Lower leg skin (tissue), 4 donors: ENCODE measurements around the gene ATP6V0A1. TPM values are rescaled to one million over a fixed set of nuclear protein-coding genes. Genes with fewer than 3 reads are reported as not detected.

Experiments used
- DNase-seq, 2 donors: peaks; one replicate each; pipeline ENCODE4 v3.0.0-alpha.2; 2019; ENCODE audit warnings: low spot score in 2 of 2
- H3K4me3 ChIP-seq: fragments of 200-600 bp; sonication (generic); 2 replicates; pipeline ENCODE4 v1.5.1; 2017; ENCODE audit warnings: mild to moderate bottlenecking, low read depth; ENCODE audit not compliant: poor library complexity, severe bottlenecking
- POLR2A ChIP-seq, 2 donors: fragments of 450-650 bp; IDR thresholded peaks; one replicate each; pipeline ENCODE4 v1.6.1; 2016 to 2017; ENCODE audit warnings: antibody characterized with exemption in 2 of 2, mild to moderate bottlenecking in 1 of 2, moderate library complexity in 1 of 2
- WGBS, 2 donors: methylation state at CpG; one replicate each; pipeline ENCODE4 v1.1.5; 2018; 5-methylcytosine and 5-hydroxymethylcytosine counted together
- intact Hi-C: fragments of 100-400 bp; cut with DNase I; formaldehyde crosslinking; loops from one replicate; pipeline ENCODE4 v1.15.0; 2023; ENCODE audit warnings: low total_unique reads
- total RNA-seq, 4 donors: library from RNA; depleted of rRNA; stranded (reverse); fragments of >200 nt; gene quantifications; one replicate each; pipeline ENCODE4 v1.1.0, GENCODE V29; 2016
- TF ChIP-seq, protein P1 (sequence below), 3 donors: fragments of 450-650 bp; IDR thresholded peaks; one replicate each; pipeline ENCODE4 v1.5.1; 2016; ENCODE audit warnings: antibody characterized with exemption in 3 of 3, mild to moderate bottlenecking in 3 of 3, moderate library complexity in 2 of 3

Gene ATP6V0A1
- total RNA-seq, 4 donors from 2014 or later: 87.6 to 95.3 (median 91.3) TPM

GRCh38 chr17:42521666-42522262, 63.1 kb downstream of the ATP6V0A1 start:
- intact Hi-C loops: no loop called here
- H3K4me3 ChIP-seq: no peak overlapping the region
- no peak for DNase-seq
- no peak for TF ChIP-seq POLR2A (IDR thresholded peaks at IDR 0.05)
- TF ChIP-seq, protein P1, sequence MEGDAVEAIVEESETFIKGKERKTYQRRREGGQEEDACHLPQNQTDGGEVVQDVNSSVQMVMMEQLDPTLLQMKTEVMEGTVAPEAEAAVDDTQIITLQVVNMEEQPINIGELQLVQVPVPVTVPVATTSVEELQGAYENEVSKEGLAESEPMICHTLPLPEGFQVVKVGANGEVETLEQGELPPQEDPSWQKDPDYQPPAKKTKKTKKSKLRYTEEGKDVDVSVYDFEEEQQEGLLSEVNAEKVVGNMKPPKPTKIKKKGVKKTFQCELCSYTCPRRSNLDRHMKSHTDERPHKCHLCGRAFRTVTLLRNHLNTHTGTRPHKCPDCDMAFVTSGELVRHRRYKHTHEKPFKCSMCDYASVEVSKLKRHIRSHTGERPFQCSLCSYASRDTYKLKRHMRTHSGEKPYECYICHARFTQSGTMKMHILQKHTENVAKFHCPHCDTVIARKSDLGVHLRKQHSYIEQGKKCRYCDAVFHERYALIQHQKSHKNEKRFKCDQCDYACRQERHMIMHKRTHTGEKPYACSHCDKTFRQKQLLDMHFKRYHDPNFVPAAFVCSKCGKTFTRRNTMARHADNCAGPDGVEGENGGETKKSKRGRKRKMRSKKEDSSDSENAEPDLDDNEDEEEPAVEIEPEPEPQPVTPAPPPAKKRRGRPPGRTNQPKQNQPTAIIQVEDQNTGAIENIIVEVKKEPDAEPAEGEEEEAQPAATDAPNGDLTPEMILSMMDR (IDR thresholded peaks at IDR 0.05): no peak
- WGBS, 2 donors: 67 to 77% methylated on average over 11 of the region's 11 CpGs

GRCh38 chr17:42522263-42522790, 63.6 kb downstream of the ATP6V0A1 start:
- intact Hi-C loops: no loop called here
- no peak for DNase-seq
- TF ChIP-seq POLR2A (IDR thresholded peaks at IDR 0.05): no peak
- TF ChIP-seq, protein P1 (IDR thresholded peaks at IDR 0.05): no peak
- 69 to 71% methylated on average over 9 of the region's 9 CpGs for WGBS, 2 donors
- H3K4me3 ChIP-seq: no peak overlapping the region

- TF ChIP-seq POLR2A (IDR thresholded peaks at IDR 0.05): no peak
- TF ChIP-seq, protein P1 (IDR thresholded peaks at IDR 0.05): no peak
- 92 to 94% methylated on average over 7 to 8 of the region's 8 CpGs for WGBS, 2 donors
- DNase-seq: no peak
- intact Hi-C loops: no loop called here
- no peak overlapping the region for H3K4me3 ChIP-seq
Observed at GRCh38 chr17:42522798-42523278, 64.2 kb downstream of the ATP6V0A1 start.

DNA sequence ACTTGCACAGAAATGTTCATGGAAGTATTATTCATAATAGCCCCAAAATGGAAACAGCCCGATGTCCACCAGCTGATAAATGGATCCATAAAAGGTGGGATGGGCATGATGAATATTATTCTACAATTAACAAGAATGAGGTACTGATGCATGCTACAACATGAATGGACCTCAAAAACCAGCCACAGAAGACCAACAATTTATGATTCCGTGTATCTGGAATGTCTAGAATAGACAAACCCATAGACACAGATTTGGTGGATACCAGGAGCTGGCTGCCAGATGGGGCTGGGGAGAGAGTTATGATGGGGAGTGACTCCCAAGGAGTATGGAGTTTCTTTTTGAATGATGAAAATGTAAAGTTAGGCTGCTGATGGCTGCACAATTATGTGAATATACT, 66.5 kb downstream of the ATP6V0A1 start:
- no peak for DNase-seq
- H3K4me3 ChIP-seq: no peak overlapping the region
- intact Hi-C loops: loop anchor here (5.0 kb wide), 1 partner anchor 103 kb away; the partner anchor contains the start of gene CAVIN1
- TF ChIP-seq, protein P1 (IDR thresholded peaks at IDR 0.05): no peak
- TF ChIP-seq POLR2A (IDR thresholded peaks at IDR 0.05): no peak
- WGBS, 2 donors: 64 to 72% methylated on average over 2 of the region's 2 CpGs

DNA sequence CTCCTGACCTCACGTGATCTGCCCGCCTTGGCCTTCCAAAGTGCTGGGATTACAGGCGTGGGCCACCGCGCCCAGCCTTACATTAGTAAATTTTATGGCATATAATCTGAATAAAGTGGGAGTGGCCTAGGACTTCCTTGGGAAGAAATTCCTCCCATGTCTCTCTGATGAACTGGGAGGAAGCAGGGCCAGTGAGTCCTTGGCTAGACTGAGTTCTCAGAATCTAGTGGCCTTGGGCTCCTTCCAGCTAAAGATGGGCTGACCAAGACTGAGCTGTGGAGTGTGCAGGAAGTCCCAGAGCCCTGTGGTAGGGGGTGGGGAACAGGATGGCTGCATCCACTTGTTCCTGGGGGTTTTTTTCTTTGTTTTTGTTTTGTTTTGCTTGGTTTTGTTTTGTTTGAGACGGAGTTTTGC, 67.4 kb downstream of the ATP6V0A1 start:
- no peak overlapping the region for H3K4me3 ChIP-seq
- WGBS, 2 donors: 70 to 72% methylated on average over 6 of the region's 6 CpGs
- DNase-seq: no peak
- intact Hi-C loops: loop anchor here (5.0 kb wide), 1 partner anchor 104 kb away; the partner anchor contains the start of gene CAVIN1
- TF ChIP-seq, protein P1 (IDR thresholded peaks at IDR 0.05): no peak
- TF ChIP-seq POLR2A (IDR thresholded peaks at IDR 0.05): no peak
